ENCODE data around the gene TRMT61A.

The TRMT61A gene

GRCh38 chr14:103535081-103535890, 6.3 kb downstream of the TRMT61A start:
- no peak for DNase-seq (ENCODE audit: low read depth in 2 of 2)

- no peak for DNase-seq (ENCODE audit: low read depth in 2 of 2)
These were observed 7.0 kb downstream of the TRMT61A start for GRCh38 chr14:103535891-103536565.

GRCh38 chr14:103536693-103537092, 7.7 kb downstream of the TRMT61A start:
- no peak for DNase-seq (ENCODE audit: low read depth in 2 of 2)

- no peak for DNase-seq (ENCODE audit: low read depth in 2 of 2)
These were observed 8.4 kb downstream of the TRMT61A start for GRCh38 chr14:103537175-103537990.

- no peak for DNase-seq (ENCODE audit: low read depth in 2 of 2)
These were observed 9.5 kb downstream of the TRMT61A start for GRCh38 chr14:103538291-103539055.

- no peak for DNase-seq (ENCODE audit: low read depth in 2 of 2)
These were observed 10.2 kb downstream of the TRMT61A start for GRCh38 chr14:103539056-103539825.

GRCh38 chr14:103540821-103541708, 12.1 kb downstream of the TRMT61A start:
- DNase-seq (ENCODE audit: low read depth in 2 of 2) = no peak

- no peak for DNase-seq (ENCODE audit: low read depth in 2 of 2)
These were observed 13.0 kb downstream of the TRMT61A start for GRCh38 chr14:103541709-103542604.

- no peak for DNase-seq (ENCODE audit: low read depth in 2 of 2)
These were observed 13.7 kb downstream of the TRMT61A start for GRCh38 chr14:103542605-103543088.

- no peak for DNase-seq (ENCODE audit: low read depth in 2 of 2)
These were observed 14.1 kb downstream of the TRMT61A start for GRCh38 chr14:103543140-103543539.

GRCh38 chr14:103543721-103544387, 14.9 kb downstream of the TRMT61A start:
- no peak for DNase-seq (ENCODE audit: low read depth in 2 of 2)

- no peak for DNase-seq (ENCODE audit: low read depth in 2 of 2)
These were observed 15.6 kb downstream of the TRMT61A start for GRCh38 chr14:103544388-103545218.

GRCh38 chr14:103545219-103545914, 16.4 kb downstream of the TRMT61A start:
- DNase-seq (ENCODE audit: low read depth in 2 of 2) = no peak

- DNase-seq (ENCODE audit: low read depth in 2 of 2) = no peak
These were observed 17.1 kb downstream of the TRMT61A start for GRCh38 chr14:103545915-103546651.

GRCh38 chr14:103546652-103547454, 17.9 kb downstream of the TRMT61A start:
- peak in 1 of 2 experiments; percentile 69 for DNase-seq (ENCODE audit: low read depth in 2 of 2)
